MCF 10A (cell line): ENCODE measurements around the gene C3orf33. TPM values are rescaled to one million over a fixed set of nuclear protein-coding genes. Genes with fewer than 3 reads are reported as not detected.

ENCODE experiments used
- BruUV-seq: library from RNA; stranded (reverse); fragments of 400-500 nt; replicated peaks from 2 replicates; lab custom pipeline; 2021; lab: Mats Ljungman, UMichigan
- CTCF ChIA-PET: fragments of 300-600 bp; sonication (Branson Sonifier 250); formaldehyde crosslinking; extraction: SDS; loops from one replicate; lab custom pipeline; 2021; ENCODE audit warnings: antibody characterized with exemption, inconsistent platforms; lab: Yijun Ruan, JAX
- POLR2A ChIA-PET: fragments of 300-600, 350-650 bp; sonication (Branson Sonifier 250); formaldehyde crosslinking; extraction: SDS; loops from one replicate; lab custom pipeline; 2020; ENCODE audit warnings: antibody characterized with exemption, inconsistent platforms; lab: Yijun Ruan, JAX
- DNase-seq: peaks from one replicate; pipeline ENCODE4 v3.0.0-alpha.2; 2018; ENCODE audit not compliant: unreplicated experiment
- H3K27ac Mint-ChIP-seq: one replicate; pipeline ENCODE4 v1.8.0; 2022; ENCODE audit warnings: mild to moderate bottlenecking, low read depth, mixed read lengths; ENCODE audit not compliant: unreplicated experiment
- H3K27me3 Mint-ChIP-seq: one replicate; pipeline ENCODE4 v1.8.0; 2022; ENCODE audit warnings: mixed read lengths; ENCODE audit not compliant: insufficient read depth, unreplicated experiment
- H3K36me3 Mint-ChIP-seq: one replicate; pipeline ENCODE4 v1.8.0; 2022; ENCODE audit warnings: mild to moderate bottlenecking, moderate library complexity, mixed read lengths; ENCODE audit not compliant: insufficient read depth, unreplicated experiment
- H3K4me1 Mint-ChIP-seq: one replicate; pipeline ENCODE4 v1.8.0; 2022; ENCODE audit warnings: mixed read lengths; ENCODE audit not compliant: insufficient read depth, unreplicated experiment
- H3K4me3 Mint-ChIP-seq: one replicate; pipeline ENCODE4 v1.8.0; 2022; ENCODE audit warnings: mild to moderate bottlenecking, moderate library complexity, mixed read lengths; ENCODE audit not compliant: unreplicated experiment
- H3K9me3 Mint-ChIP-seq: one replicate; pipeline ENCODE4 v1.8.0; 2022; ENCODE audit warnings: mixed read lengths; ENCODE audit not compliant: unreplicated experiment
- intact Hi-C: fragments of 100-400 bp; cut with micrococcal nuclease; formaldehyde crosslinking; loops from 2 replicates; pipeline ENCODE4 v1.14.1; 2022
- total RNA-seq: library from RNA; stranded (reverse); gene quantifications from 2 replicates; pipeline ENCODE4 v1.2.3, GENCODE V29; 2022
- TF ChIP-seq, protein P1 (sequence below): fragments of 200-600 bp; IDR thresholded peaks from one replicate; pipeline ENCODE4 v1.8.0; 2022; ENCODE audit warnings: antibody characterized with exemption, mild to moderate bottlenecking; ENCODE audit not compliant: unreplicated experiment

C3orf33 gene
- total RNA-seq, 1 experiment from 2014 or later = 3.6 TPM

DNA sequence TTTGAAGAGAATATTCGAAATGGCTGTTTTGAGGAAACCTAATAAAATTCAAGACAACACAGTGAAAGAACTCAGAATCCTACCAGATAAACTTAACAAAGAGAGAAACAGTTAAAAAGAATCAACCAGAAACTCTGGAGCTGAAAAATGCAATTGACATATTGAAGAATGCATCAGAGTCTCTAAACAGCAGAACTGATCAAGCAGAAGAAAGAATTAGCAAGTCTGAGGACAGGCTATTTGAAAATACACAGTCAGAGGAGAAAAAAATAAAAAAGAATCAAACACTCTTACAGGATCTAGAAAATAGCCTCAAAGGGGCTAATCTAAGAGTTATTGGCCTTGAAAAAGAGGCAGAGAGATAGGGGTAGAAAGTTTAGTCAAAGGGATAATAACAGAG lies 13.5 kb downstream of the C3orf33 start:
- CTCF ChIA-PET = no interaction called here

DNA sequence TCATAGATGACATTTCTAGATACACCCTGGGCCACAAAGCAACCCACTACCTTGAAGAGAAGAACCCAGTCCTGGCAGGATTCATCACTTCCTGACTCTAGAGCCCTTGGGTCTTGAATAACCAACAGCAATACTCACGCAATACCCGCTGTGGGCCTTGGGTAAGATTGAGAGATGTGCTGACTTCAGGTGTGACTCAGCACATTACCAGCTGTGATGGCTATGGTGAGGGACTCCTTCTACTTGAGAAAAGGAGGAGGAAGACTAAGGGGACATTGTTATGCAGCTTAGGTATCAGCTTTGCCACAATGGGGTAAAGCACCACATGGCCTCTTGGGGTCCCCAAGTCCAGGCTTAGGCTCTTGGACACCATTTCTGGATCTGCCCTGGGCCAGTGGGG lies 14.9 kb downstream of the C3orf33 start:
- BruUV-seq = no TSS peak
- peaks cover 7% of the 10 kb centered on the region for H3K36me3 Mint-ChIP-seq
- H3K27me3 Mint-ChIP-seq = no peaks in the 10 kb centered on the region
- CTCF ChIA-PET = interaction anchor here (0.7 kb wide), 1 partner anchor 15 kb away, joined by 4 read pairs; the partner anchor contains the start of gene C3orf33
- H3K4me1 Mint-ChIP-seq = no peaks in the 10 kb centered on the region
- H3K4me3 Mint-ChIP-seq = no peak overlapping the region
- peak; percentile 67 for DNase-seq
- intact Hi-C loops = no loop called here
- H3K27ac Mint-ChIP-seq = no peak overlapping the region
- H3K9me3 Mint-ChIP-seq = no peaks in the 10 kb centered on the region
- POLR2A ChIA-PET = no interaction called here
- TF ChIP-seq, protein P1, sequence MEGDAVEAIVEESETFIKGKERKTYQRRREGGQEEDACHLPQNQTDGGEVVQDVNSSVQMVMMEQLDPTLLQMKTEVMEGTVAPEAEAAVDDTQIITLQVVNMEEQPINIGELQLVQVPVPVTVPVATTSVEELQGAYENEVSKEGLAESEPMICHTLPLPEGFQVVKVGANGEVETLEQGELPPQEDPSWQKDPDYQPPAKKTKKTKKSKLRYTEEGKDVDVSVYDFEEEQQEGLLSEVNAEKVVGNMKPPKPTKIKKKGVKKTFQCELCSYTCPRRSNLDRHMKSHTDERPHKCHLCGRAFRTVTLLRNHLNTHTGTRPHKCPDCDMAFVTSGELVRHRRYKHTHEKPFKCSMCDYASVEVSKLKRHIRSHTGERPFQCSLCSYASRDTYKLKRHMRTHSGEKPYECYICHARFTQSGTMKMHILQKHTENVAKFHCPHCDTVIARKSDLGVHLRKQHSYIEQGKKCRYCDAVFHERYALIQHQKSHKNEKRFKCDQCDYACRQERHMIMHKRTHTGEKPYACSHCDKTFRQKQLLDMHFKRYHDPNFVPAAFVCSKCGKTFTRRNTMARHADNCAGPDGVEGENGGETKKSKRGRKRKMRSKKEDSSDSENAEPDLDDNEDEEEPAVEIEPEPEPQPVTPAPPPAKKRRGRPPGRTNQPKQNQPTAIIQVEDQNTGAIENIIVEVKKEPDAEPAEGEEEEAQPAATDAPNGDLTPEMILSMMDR = no peak

More for the DNA sequence above, 13.5 kb downstream of the C3orf33 start:
- H3K4me3 Mint-ChIP-seq = no peak overlapping the region
- intact Hi-C loops = no loop called here
- TF ChIP-seq, protein P1 = no peak
- DNase-seq = no peak
- no peaks in the 10 kb centered on the region for H3K9me3 Mint-ChIP-seq
- no TSS peak for BruUV-seq
- no peaks in the 10 kb centered on the region for H3K4me1 Mint-ChIP-seq
- no peaks in the 10 kb centered on the region for H3K27me3 Mint-ChIP-seq
- H3K36me3 Mint-ChIP-seq = peaks cover 7% of the 10 kb centered on the region
- POLR2A ChIA-PET = no interaction called here
- H3K27ac Mint-ChIP-seq = no peak overlapping the region

DNA sequence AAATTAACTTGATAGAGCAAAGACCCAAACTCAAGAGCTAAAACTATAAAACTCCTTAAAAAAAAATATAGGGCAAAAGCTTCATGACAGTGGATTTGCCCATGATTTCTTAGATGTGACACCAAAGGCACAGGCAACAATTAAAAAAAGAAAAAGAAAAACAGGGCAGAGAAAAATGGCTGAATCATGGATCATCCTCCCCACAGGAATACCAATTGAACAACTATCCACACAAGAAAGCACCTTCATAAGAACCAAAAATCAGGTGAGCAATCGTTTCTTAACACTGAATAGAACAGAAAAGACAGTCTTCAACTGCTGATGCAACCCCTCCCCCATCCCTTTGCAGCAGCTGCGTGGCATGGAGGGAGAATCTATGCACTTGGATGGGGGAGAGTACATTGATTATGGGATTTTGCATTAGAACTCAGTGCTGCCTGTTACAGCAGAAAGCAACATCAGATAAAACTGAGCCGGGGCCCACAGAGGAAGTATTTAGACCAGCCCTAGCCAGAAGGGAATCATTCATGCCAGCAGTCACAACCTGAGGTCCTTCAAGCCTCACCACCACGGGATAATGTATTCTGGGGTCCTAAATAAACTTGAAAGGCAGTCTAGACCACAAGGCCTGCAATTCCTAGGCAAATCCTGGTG lies 15.7 kb downstream of the C3orf33 start:
- intact Hi-C loops = no loop called here
- no peaks in the 10 kb centered on the region for H3K27me3 Mint-ChIP-seq
- POLR2A ChIA-PET = no interaction called here
- H3K4me3 Mint-ChIP-seq = no peak overlapping the region
- no peaks in the 10 kb centered on the region for H3K9me3 Mint-ChIP-seq
- H3K4me1 Mint-ChIP-seq = no peaks in the 10 kb centered on the region
- DNase-seq = no peak
- BruUV-seq = no TSS peak
- H3K36me3 Mint-ChIP-seq = peaks cover 7% of the 10 kb centered on the region
- CTCF ChIA-PET = interaction anchor here (0.7 kb wide), 3 partner anchors 15 to 644 kb away, joined by 3 to 4 read pairs (median 4); partner anchors contain the start of gene C3orf33
- H3K27ac Mint-ChIP-seq = no peak overlapping the region
- TF ChIP-seq, protein P1 = no peak

DNA sequence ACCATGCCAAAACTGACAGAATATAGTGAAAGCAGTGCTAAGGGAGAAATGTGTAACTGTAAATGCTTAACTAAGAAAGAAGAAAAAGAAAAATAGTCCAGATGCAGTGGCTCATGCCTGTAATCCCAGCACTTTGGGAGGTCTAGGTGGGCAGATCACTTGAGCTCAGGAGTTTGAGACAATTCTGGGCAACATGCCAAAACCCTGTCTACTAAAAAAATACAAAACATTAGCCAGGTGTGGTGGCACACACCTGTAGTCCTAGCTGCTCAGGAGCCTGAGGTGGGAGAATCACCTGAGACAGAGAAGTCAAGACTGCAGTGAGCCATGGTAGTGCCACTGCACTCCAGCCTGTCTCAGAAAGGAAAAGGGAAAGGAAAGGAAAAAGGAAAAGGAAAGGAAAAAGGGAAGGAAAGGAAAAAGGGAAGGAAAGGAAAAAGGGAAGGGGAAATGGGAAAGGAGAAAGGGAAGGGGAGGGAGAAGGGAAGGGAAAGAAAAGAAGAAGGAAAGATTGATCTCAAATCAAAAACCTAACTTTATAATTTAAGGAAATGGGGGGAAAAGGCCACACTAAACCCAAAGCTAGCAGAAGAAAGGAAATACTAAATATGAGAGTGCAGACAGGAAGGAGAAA lies 20.3 kb downstream of the C3orf33 start:
- no TSS peak for BruUV-seq
- Mint-ChIP-seq H3K27me3 (no peaks in the 10 kb centered on the region), H3K4me1 (no peaks in the 10 kb centered on the region), H3K36me3 (peaks cover 5% of the 10 kb centered on the region), H3K9me3 (peaks cover 6% of the 10 kb centered on the region), H3K4me3 (no peak overlapping the region), H3K27ac (no peak overlapping the region)
- intact Hi-C loops = no loop called here
- POLR2A ChIA-PET = interaction anchor here (0.6 kb wide), 2 partner anchors 26 to 111 kb away, joined by 3 to 6 read pairs; no protein-coding TSS in a partner anchor
- DNase-seq = peak; percentile 26
- TF ChIP-seq, protein P1 = no peak
- CTCF ChIA-PET = interaction anchor here (1.2 kb wide), 1 partner anchor 20 kb away, joined by 3 read pairs; the partner anchor contains the start of gene C3orf33
